GM18870 (cell line): ENCODE measurements around the gene DDX55.

Experiments
- ATAC-seq: cut with Tn5 transposase; IDR thresholded peaks from one replicate; pipeline ENCODE4 v1.9.1; 2021; ENCODE audit warnings: moderate library complexity; ENCODE audit not compliant: unreplicated experiment

Gene DDX55

DNA sequence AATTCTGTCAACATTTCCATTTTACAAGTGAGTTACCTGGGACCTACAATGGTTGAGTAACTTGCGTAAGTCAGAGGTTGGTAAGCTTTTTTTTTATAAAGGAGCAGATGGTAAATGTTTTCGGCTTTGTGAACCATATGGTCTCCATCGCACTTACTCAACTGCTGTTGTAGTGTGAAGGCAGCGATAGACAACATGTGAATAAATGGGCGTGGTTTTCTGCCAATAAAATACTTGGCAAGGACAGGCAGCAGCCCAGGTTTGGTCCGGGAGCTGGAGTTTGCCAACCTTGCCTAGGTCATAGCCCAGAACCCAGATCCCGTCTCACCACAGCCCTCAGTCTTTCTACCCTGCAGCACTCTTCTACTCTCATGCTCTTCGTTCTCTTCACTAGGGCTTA is 6.3 kb downstream of the DDX55 start:
- no peak for ATAC-seq

DNA sequence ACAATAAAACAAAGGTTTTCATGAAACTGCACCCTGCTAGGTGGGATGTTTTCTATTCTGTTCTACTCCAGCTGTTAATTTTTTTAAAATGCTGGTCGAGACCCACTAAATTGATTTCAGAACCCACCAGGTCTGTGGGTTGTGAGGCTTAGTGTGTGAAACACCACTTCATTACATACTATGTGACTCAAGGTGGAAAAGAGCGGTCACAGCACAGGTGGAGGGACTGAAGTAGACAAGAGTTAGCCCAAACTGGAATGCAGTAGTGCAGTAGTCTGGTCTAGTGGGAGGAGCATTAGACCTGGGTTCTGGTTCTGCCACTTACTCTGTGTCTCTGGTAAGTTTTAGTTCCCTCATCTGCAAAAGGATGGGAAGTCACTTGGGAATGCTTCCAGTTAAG is 12.2 kb downstream of the DDX55 start:
- ATAC-seq = no peak

DNA sequence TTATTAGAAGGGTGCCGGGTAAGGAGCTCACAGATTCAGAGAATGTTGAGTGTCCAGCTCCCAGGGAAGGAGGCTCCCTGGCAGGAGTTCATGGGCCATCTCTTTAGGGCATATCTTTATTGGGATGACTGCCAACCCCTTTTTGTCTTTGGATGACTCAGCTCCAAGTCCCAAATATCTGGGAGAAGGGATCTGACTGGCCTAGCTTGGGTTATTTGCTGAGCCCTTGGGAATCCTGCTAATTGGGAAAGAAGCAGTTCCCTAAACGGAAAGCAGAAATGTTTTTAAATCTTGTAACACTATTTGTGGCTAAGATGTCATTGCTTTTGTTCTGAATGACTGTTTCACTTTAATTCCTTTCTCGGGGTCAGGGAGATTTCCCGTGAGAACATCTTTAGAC is 12.6 kb downstream of the DDX55 start:
- no peak for ATAC-seq

DNA sequence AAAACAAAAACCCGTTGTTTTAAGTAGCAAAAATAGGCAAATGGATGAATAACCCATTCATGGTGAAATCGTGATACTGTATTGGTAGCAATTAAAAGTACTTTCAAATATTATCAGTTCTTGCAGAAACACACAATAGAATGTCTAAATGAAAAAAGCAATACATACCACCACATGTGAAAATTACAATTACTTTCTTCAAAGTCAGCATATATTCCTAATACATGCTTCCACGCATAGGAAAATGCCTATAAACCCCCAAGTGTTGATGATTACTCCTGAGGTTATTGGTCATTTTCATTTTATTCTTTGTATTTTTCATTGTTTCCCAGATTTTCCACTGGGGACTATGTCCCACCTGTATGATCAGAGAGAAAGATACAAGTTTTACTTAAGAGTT is 15.2 kb downstream of the DDX55 start:
- no peak for ATAC-seq

DNA sequence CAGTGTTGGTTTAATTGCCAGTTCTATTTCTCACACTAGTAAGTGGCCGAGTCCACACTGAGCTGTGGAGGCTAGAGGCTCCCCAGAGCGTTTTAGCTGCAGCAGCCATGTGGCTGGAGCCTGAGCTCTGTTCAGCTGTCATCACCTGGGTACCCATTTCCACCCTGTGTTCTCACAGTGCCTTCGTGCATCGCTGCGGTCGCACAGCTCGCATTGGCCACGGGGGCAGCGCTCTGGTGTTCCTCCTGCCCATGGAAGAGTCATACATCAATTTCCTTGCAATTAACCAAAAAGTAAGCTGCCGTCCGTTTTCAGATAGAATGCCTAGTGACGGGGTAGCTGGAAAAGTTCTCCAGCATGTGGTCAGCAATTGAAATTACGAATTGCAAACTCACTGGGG is 15.7 kb downstream of the DDX55 start:
- ATAC-seq = no peak

DNA sequence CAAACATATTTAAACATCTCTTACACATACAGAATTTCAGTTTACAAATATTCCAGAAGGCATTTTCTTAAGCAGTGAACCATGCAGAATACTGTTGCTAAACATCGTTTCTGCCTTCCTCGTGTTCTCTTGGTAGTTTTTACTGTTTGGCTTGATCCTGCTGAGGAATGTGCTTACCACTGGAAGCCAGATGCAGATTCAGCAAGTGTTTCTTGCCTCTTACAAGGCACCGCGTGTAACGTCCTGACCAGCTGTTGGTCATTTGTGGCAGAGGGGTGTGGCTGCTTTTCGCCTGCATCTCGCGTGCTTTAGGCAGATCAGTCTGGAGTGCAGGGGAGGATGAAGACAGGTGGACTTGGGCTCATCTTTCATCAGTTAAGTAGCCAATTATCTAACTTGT is 19.2 kb downstream of the DDX55 start:
- ATAC-seq = no peak

DNA sequence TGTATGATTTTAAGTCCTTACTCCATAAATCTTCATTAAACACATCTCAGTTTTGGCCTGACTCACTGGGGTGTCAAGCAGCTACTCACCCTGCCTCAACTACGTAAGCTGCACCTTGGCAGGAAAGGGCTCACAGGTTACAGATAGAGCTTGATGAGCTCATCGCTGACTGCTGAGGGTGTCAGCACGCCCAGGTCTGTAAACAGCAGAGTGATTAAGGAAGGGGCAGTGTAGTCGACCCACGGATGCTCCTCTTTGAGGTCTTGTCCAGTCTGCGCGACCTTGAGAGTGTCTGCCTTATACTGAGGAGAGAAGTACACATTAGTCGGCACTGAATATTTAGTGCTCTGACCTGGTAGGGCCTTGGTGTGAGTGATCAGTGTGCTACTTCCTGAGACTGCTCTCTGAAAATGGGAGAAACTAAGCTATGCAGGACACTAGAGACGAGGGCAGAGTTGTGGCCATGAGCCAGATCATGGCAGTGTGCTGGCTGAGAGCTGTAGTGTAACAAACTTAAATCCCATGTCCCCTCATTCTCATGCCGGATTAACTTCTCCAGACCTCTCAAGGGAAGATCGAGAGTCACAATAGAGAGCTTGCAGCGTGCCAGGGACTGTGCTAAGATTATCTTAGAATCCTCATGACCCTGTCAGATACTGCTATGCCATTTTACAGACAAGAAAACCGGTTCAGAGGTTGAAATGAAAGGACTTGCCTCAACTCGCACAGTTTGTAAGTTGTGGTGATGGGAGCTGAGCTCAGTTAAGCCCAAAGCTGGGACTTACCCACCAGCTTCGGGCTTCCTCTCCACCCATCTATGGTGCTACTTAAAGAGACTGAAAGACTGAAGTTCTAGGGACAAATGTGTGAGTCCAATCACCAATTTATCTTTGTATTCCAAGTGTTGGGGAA is 20.0 kb downstream of the DDX55 start:
- no peak for ATAC-seq

DNA sequence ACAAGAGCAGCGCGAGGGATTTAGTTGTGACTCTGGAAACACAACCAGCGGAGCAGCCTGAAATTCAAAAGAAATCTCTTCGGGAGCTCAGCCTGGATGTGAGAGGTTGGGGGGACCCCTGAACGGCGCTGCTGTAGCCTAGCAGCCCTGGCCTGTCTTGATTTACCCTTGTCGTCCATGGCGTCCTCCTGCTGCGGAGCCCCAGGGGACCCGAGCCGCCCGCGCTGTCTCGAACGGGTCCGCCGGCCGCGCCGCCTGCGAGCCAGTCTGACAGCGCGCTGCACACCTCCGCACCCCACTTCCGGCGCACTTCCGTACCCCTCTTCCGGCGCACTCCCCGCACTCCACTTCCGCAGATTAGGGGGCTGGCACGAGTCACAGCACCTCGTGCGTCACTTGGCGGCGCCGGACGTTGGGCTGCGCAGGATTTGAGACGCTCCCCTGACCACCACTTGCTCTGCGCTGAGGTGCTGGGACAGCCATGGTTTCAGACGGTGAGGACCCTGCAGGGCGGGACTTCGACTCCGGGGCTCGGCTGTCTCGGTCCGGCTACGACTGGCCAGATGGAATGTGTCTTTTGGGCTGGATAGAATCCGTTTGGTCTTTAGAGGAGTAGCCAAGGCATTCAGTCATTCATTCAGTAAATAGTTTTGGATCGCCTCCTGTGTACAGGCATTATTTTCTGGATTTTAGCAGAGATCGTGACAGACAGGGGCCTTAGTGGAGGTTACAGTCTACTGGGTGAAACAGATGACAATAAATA is 31.7 kb downstream of the DDX55 start, which contains the start of the genes EIF2B1 and GTF2H3:
Gene EIF2B1 (minus strand): TSS at position 308 of the 763 bp plus-strand sequence. CDS start 129 bp downstream, at position 179.
Gene GTF2H3 (plus strand): TSS at position 451 of the 763 bp plus-strand sequence. CDS start 31 bp downstream, at position 482.
- ATAC-seq = peak; percentile 90

DNA sequence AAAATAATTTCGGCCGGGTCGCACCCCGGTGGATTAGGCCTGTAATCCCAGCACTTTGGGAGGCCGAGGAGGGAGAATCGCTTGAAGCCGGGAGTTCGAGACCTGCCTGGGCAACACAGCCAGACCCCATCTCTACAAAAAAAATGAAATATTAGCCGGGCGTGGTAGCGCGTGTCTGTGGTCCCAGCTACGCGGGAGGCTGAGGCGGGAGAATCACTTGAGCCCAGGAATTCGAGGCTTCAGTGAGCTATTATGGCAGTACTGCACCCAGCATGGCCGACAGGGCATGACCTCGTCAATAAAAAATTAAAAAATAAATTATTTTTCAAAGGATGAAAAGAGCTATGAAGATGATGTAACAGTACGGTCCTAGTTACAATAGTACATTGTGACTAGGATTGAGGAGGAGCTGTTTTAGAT is 32.3 kb downstream of the DDX55 start:
- no peak for ATAC-seq

DNA sequence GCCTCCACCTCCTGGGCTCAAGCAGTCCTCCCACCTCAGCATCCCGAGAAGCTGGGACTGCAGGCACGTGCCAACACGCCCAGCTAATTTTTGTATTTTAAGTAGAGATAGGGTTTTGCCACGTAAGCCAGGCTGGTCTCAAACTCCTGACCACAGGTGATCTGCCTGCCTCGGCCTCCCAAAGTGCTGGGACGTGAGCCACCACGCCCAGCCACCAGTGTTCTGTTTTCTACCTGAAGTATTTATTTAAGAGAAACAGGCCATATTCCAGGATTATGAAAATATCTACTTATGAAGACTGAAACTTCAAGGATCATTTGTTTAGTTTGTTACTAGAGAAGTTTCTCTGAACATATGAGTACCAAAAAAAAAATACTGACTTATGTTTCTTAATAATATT is 42.0 kb downstream of the DDX55 start:
- no peak for ATAC-seq

DNA sequence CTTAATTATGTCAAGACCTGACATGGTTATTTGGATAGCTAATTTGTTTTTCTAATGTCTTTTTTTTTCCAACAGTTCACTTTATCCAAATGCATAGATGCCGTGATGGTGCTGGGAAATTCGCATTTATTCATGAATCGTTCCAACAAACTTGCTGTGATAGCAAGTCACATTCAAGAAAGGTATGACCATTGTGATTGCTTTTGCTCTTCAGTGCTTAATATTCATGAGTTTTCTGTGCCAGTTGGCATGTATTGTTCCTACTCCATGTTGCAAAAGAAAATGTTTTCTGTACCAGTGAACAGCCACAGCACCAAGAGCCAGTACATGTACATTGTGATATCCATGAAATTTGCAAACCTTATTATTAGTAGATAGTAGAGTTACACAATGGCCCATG is 43.5 kb downstream of the DDX55 start:
- ATAC-seq = no peak

DNA sequence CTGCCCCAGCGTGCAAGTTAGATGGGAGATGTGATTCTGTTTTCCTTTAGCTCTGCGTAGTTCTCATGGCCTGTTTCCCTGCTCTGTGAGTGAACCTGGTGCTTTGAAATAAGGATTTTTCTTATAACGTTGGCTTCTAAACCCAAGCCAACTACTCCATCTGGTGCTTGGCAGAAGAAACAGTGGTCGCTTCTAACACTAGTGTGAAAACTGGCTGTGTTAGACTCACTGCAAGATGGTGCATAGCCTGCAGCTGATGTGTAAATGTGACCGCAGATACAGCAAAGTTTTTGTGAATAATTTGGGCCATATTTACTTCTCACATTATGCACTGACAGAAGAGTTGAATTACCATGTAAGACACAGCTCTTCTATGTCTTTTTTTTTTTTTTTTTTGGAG is 44.0 kb downstream of the DDX55 start:
- no peak for ATAC-seq

DNA sequence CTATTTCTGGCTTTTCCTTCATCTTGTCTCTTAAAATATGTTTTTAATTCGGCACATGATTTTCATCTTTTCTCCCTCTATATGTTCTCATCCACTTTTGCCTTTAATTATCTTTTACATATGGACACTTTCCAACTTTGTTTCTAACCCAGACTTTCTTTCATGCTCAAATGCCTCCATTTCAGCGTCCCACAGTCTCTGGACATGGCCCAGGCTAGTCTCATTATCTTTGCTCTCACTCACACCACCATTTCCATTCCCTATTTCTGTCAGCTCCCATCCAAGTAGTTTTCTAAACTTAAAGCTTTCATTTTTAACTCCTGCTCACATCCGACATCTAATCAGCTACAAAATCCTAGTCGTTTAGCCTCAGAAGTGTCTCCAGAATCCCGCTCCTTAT is 46.5 kb downstream of the DDX55 start:
- no peak for ATAC-seq

DNA sequence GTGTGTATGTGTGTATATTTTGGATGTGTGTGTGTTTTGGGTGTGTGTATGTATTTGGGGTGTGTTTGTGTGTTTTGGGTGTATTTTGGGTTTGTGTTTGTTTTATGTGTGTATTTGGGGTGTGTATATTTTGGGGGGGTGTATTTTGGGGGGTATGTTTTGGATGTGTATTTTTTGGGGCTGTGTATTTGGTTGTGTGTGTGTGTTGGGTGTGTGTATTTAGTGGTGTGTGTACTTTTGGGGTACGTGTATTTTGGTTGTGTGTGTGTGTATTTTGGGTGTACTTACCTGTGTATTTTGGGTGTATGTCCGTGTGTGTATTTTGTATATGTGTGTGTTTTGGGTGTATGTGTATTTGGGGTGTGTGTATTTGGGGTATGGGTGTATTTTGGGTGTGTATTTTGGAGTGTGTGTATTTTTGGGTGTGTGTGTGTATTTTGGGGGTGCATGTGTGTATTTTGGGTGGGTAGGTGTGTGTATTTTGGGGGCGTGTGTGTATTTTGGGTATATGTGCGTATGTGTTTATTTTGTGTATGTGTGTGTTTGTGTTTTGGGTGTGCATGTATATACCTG is 52.3 kb downstream of the DDX55 start:
- ATAC-seq = no peak

DNA sequence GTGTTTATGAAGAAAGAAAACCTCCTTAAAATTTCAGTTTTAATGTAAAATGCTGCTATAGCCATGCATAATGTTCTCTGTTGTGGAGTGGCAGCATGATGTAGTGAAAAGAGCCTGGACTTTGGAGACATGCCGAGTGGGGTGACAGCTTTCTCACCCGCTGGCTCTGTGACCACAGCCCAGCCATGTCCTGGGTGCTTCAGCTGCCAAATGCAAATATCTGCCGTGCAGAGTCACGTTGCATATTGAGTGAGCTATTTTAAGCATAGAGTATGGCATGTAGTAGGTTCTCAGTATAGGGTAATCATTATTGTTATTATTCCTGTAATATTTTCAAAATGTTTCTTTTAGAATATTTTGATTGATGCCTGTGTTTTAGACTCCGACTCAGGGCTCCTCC is 53.5 kb downstream of the DDX55 start:
- peak; percentile 76 for ATAC-seq

DNA sequence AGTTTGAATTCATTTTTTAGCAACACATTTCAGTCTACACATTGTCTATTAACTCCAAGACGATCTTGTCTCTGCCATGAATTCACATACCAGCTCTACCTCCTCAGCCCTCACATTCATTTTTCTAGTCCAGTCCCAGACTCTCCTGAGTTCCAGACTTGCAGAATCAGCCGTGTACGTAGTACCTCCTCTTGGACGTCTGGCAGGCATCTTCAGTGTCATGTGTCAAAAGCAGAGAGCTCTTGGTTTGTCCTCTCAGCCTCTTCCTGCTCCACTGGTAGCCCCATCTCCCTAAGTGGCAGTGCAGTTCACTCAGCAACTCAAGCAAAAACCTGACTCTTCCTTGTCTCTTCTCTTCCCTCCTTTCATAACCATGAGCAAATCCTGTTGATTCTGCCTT is 54.5 kb downstream of the DDX55 start:
- no peak for ATAC-seq

DNA sequence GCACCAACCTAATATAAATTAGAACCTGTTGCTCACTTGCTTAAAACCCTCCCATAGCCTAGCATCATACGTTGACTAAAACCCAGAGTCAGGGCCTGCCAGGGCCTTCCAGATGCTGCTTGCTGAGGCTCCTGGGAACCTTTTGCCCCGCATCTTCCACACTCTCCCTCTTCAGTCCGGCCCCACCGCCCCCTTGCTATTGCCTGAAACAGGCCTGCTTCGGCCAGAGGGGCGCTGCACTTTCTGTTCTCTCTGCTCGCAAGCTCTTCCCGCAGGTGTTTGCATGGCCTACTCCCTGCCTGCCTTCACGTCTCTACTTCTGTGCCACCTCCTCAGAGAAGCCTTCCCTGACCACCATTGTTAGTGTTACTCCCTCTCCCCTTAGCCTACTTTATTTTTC is 55.3 kb downstream of the DDX55 start:
- ATAC-seq = no peak

DNA sequence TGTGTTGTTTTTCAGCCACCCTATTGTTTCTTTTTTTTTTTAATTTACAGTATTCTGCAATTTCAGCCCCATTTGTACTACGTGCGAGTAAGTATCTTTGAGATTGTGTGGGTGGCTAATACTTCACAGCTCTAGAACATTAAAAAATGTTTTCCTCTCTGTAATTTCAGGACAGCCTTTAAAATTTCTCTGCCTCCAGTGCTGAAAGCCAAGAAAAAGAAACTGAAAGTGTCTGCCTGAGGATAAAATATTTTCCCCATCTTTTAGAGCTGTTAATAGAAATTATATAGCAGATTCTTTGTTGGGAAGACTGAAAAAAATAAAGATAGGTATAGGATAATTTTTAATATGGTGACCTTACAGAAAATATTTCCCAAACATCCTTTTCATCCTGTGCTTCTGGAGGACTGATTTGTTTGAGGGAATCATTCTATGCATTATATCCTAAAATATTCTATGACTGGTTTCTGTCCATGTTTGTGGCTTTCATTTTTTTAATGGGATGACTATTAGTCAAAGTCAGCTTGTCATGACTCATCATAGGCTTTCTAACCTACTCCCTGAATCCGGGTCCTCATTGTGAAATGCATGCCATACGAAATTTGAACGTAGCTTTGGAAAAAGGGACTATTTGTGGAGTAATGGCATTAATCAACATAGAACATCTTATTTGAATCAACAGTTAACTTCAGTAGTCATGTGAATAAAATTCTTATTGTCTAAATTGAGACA is 58.3 kb downstream of the DDX55 start:
- no peak for ATAC-seq

DNA sequence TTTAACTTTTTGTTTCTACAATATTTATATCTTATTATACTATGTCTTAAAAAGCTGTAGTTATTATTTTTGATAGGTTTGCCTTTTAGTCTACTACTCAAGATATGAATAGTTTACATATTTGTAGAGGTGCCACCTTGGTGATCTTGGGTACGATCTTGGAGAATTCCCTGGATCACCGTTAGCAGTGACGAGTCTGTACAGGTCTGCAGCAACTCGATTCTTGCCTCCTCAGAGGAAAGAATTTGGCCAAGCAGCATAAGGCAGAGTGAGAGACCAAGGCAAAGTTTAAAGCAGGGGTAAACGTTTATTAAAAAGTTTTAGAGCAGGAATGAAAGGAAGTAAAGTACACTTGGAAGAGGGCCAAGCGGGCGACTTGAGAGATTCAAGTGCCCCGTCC is 65.9 kb downstream of the DDX55 start:
- no peak for ATAC-seq
